AG04450 (cell line): Measurements from ENCODE around the gene RBM19. TPM values are rescaled to one million over a fixed set of nuclear protein-coding genes. Genes with fewer than 3 reads are reported as not detected.
A peak's percentile ranks its signal among the peaks of the same experiment; 100 is the strongest.

Experiments used
- CTCF ChIA-PET: fragments of 300-600, 350-600 bp; formaldehyde crosslinking; extraction: SDS; loops from one replicate; lab custom pipeline; 2022; ENCODE audit warnings: antibody characterized with exemption, inconsistent platforms; lab: Charles Lee
- POLR2A ChIA-PET: fragments of 350-600 bp; formaldehyde crosslinking; extraction: SDS; loops from one replicate; lab custom pipeline; 2021; ENCODE audit warnings: antibody characterized with exemption, inconsistent platforms; lab: Yijun Ruan, JAX
- DNase-seq: peaks from one replicate; pipeline ENCODE4 v3.0.0-alpha.2; 2011; ENCODE audit warnings: low read depth, low spot score
- H3K27ac ChIP-seq: one replicate; pipeline ENCODE4 v1.5.1; 2012; ENCODE audit warnings: low read depth, low read length, control low read depth
- H3K27me3 ChIP-seq: one replicate; pipeline ENCODE4 v1.6.0; 2012; ENCODE audit warnings: low read length; ENCODE audit not compliant: control insufficient read depth, insufficient read depth
- H3K4me3 ChIP-seq: 2 replicates; pipeline ENCODE4 v1.5.1; 2011; ENCODE audit warnings: mild to moderate bottlenecking, low read depth, low read length, control low read depth
- H3K9me3 ChIP-seq: 2 replicates; pipeline ENCODE4 v1.5.1; 2012; ENCODE audit warnings: low read length; ENCODE audit not compliant: control insufficient read depth, insufficient read depth
- polyA plus RNA-seq: library from polyadenylated mRNA; depleted of rRNA; stranded (reverse); fragments of >200 nt; gene quantifications from 2 replicates; pipeline ENCODE4 v1.2.3, GENCODE V29; 2011
- TF ChIP-seq, protein P1 (sequence below): IDR thresholded peaks from 2 replicates; pipeline ENCODE4 v1.5.1; 2011; ENCODE audit warnings: low read depth, low read length, control low read depth, inconsistent platforms

Gene RBM19
- polyA plus RNA-seq, 1 experiment = 10.6 TPM

DNA sequence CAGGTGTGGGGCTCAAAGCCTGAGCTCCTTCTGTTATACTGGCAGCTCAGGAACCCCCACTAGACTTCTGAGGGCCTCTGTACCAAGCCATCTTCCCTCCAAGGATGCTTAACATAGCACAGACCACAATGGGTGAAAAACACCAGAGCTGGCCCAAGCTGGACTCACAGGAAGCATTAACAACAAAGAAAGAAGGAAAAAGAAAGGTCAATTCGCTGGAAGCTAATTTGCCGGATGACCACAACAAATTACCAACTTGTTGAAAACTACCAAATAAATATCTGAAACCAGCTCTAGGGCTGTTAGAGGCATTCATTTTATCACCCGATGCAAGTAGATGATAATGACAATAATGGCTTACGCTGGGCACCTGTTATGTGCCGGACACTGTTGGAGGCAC is 48.7 kb downstream of the RBM19 start:
- TF ChIP-seq, protein P1, sequence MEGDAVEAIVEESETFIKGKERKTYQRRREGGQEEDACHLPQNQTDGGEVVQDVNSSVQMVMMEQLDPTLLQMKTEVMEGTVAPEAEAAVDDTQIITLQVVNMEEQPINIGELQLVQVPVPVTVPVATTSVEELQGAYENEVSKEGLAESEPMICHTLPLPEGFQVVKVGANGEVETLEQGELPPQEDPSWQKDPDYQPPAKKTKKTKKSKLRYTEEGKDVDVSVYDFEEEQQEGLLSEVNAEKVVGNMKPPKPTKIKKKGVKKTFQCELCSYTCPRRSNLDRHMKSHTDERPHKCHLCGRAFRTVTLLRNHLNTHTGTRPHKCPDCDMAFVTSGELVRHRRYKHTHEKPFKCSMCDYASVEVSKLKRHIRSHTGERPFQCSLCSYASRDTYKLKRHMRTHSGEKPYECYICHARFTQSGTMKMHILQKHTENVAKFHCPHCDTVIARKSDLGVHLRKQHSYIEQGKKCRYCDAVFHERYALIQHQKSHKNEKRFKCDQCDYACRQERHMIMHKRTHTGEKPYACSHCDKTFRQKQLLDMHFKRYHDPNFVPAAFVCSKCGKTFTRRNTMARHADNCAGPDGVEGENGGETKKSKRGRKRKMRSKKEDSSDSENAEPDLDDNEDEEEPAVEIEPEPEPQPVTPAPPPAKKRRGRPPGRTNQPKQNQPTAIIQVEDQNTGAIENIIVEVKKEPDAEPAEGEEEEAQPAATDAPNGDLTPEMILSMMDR = no peak
- Histone ChIP-seq H3K4me3 (no peak overlapping the region), H3K27me3 (no peaks in the 10 kb centered on the region), H3K27ac (no peak overlapping the region), H3K9me3 (no peaks in the 10 kb centered on the region)
- CTCF ChIA-PET = interaction anchor here (0.6 to 2.2 kb wide), 5 partner anchors 9 to 561 kb away, joined by 3 to 5 read pairs (median 5); no protein-coding TSS in a partner anchor
- POLR2A ChIA-PET = no interaction called here
- DNase-seq = no peak

DNA sequence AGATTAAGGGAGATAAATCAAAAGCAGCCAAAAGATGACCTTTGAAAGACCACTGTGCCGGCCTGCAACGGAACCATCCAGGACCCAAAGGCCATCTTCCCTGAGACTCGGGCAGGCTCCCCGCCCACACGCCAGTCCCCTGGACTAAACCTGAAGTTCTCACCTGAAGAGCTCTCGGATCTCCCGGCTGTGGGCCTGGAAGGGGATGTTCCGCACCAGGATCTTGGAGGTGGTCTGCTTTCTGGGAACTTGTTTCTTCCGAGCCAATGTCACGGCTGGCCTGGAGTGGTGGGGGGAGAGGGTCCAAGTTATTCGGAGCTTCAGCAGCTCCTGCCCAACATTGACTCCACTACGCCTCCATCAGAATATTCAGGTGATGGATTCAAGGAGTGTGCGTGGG is 51.3 kb downstream of the RBM19 start:
- ChIA-PET POLR2A (no interaction called here), CTCF (interaction anchor here (1.2 kb wide), 1 partner anchor 453 kb away, joined by 3 read pairs; no protein-coding TSS in a partner anchor)
- Histone ChIP-seq H3K4me3 (no peak overlapping the region), H3K9me3 (no peaks in the 10 kb centered on the region), H3K27me3 (no peaks in the 10 kb centered on the region), H3K27ac (no peak overlapping the region)
- TF ChIP-seq, protein P1 = no peak
- no peak for DNase-seq

GRCh38 chr12:113914176-113914575 is 51.9 kb downstream of the RBM19 start:
- TF ChIP-seq, protein P1 = no peak
- Histone ChIP-seq H3K4me3 (no peak overlapping the region), H3K27me3 (no peaks in the 10 kb centered on the region), H3K27ac (no peak overlapping the region), H3K9me3 (no peaks in the 10 kb centered on the region)
- POLR2A ChIA-PET = no interaction called here
- no peak for DNase-seq
- CTCF ChIA-PET = interaction anchor here (1.2 to 4.0 kb wide), 2 partner anchors 76 to 452 kb away, joined by 6 to 32 read pairs; no protein-coding TSS in a partner anchor

DNA sequence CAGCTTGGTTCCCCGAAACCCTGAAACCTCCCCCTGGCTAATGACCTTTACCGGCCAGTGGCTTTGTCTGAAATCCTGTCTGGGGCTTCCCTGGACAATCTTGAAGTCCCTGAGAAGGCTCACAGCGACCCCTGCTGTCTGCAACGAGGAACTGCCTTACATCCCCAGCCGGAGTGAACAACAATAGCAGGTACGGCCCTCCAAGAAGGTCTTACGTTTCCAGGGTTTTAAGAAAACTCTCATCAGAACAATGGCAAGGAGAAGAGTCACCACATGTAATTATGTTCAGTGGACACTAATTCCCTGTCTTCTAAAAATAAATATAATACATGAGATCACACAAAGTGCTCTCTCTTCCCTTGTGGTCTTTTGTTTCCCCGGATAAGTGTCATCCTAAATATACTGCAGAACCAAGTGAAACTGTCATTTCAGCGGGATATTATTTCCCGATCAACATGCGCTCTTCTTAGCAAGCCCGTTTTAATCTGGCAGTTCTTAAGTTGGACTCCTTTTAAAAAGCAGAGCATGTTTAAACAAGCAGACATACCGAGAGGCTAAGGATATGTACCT is 53.3 kb downstream of the RBM19 start:
- CTCF ChIA-PET = interaction anchor here (0.6 to 4.0 kb wide), 19 partner anchors 10 to 487 kb away, joined by 3 to 32 read pairs (median 3); no protein-coding TSS in a partner anchor
- POLR2A ChIA-PET = no interaction called here
- peak; percentile 51 for DNase-seq
- no peaks in the 10 kb centered on the region for H3K9me3 ChIP-seq
- TF ChIP-seq, protein P1 = peak; percentile 97
- H3K4me3 ChIP-seq = no peak overlapping the region
- H3K27me3 ChIP-seq = no peaks in the 10 kb centered on the region
- H3K27ac ChIP-seq = no peak overlapping the region

DNA sequence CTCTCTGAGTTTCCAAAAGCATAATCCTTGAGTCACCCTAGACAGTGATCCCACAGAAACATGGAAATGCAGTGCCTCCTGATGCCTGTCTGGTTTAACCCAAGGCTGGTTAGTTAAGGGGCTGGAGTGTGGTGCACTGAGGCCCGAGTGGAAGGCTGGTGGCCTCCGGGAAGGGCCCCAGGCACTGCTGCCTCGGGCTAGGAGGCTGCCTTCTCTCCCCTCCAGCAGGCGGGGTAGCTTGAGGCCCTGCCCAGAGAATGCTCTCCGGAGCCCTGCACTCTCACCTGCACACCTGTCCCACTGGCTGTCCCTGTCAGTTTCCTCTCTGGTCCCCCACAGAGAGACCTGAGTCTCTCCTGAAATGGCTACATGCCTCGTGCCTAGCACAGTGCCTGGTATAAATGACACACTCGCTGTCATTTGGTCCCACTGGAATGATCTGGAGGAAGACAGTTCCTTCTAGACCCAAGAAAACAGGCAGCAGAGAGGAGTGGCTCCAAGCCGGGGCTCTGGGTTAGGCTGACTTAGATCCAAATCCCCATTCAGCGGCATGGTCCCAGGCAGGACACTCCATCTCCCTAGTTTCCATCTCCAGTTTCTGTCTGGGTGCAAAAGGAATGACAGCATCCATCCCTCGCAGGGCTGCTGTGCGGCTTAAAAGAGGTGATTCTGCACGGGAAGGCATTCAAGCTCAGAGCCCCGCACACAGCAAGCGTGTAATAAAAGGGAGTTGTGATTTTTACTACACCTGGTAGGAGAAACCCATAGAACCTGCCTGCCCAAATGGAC is 54.0 kb downstream of the RBM19 start:
- no peak for DNase-seq
- no peak overlapping the region for H3K4me3 ChIP-seq
- no peaks in the 10 kb centered on the region for H3K9me3 ChIP-seq
- no peak overlapping the region for H3K27ac ChIP-seq
- CTCF ChIA-PET = interaction anchor here (0.6 to 4.0 kb wide), 17 partner anchors 9 to 487 kb away, joined by 3 to 32 read pairs (median 3); no protein-coding TSS in a partner anchor
- POLR2A ChIA-PET = no interaction called here
- H3K27me3 ChIP-seq = no peaks in the 10 kb centered on the region
- TF ChIP-seq, protein P1 = no peak
